Stomach (tissue), 4 donors: ENCODE measurements around the gene TSHZ2.

Experiments
- EP300 ChIP-seq: sonication (generic); formaldehyde crosslinking; IDR thresholded peaks from one replicate; pipeline ENCODE4 v1.6.1; 2017; ENCODE audit warnings: antibody characterized with exemption
- POLR2A ChIP-seq, 4 donors: fragments of 450-650 bp; IDR thresholded peaks; one replicate each; pipeline ENCODE4 v1.6.1; 2016; ENCODE audit warnings: antibody characterized with exemption in 4 of 4, control low read depth in 2 of 4, mild to moderate bottlenecking in 1 of 4, moderate library complexity in 1 of 4
- TF ChIP-seq, protein P1 (sequence below), 7 experiments: fragments of 450-650 bp in 4 of 7; fragments of 200-600 bp in 3 of 7; sonication (generic) in 3 of 7; IDR thresholded peaks; one replicate each; pipeline ENCODE4 v1.5.1; 2016 to 2019; ENCODE audit warnings: antibody characterized with exemption in 7 of 7, control low read depth in 2 of 7, mild to moderate bottlenecking in 1 of 7

- TF ChIP-seq, protein P1, sequence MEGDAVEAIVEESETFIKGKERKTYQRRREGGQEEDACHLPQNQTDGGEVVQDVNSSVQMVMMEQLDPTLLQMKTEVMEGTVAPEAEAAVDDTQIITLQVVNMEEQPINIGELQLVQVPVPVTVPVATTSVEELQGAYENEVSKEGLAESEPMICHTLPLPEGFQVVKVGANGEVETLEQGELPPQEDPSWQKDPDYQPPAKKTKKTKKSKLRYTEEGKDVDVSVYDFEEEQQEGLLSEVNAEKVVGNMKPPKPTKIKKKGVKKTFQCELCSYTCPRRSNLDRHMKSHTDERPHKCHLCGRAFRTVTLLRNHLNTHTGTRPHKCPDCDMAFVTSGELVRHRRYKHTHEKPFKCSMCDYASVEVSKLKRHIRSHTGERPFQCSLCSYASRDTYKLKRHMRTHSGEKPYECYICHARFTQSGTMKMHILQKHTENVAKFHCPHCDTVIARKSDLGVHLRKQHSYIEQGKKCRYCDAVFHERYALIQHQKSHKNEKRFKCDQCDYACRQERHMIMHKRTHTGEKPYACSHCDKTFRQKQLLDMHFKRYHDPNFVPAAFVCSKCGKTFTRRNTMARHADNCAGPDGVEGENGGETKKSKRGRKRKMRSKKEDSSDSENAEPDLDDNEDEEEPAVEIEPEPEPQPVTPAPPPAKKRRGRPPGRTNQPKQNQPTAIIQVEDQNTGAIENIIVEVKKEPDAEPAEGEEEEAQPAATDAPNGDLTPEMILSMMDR (IDR thresholded peaks at IDR 0.05): no peak
- no peak for TF ChIP-seq POLR2A (IDR thresholded peaks at IDR 0.05)
- TF ChIP-seq EP300: no peak
Observed at GRCh38 chr20:52943185-52943841, 28.8 kb upstream of the TSHZ2 start.
